Diencephalon (tissue), 1 donor: ENCODE measurements around the gene DIPK2B. TPM values are rescaled to one million over a fixed set of nuclear protein-coding genes. Genes with fewer than 3 reads are reported as not detected.

Experiments
- total RNA-seq: library from RNA; depleted of rRNA; stranded (reverse); fragments of >200 nt; gene quantifications from one replicate; pipeline ENCODE4 v1.2.3, GENCODE V29; 2014

DIPK2B gene
- 2.5 TPM for total RNA-seq

GRCh38 chrX:45200741-45201234 is at the start of gene DIPK2B:
TSS of gene DIPK2B (minus strand) at chrX:45200876. CDS start at chrX:45200826, 50 bp downstream.

